ENCODE data around the gene PITPNC1.

- TF ChIP-seq CTCF (IDR thresholded peaks at IDR 0.05), result no peak
- no peak for TF ChIP-seq POLR2A (IDR thresholded peaks at IDR 0.05)
These were observed 295.7 kb downstream of the PITPNC1 start for GRCh38 chr17:67672592-67673335.

Data from esophagus squamous epithelium (tissue), 4 donors.